ENCODE measurements around the gene TSPOAP1. TPM values are rescaled to one million over a fixed set of nuclear protein-coding genes. Genes with fewer than 3 reads are reported as not detected.
A peak's percentile ranks its signal among the peaks of the same experiment; 100 is the strongest.

Gene TSPOAP1, protein sequence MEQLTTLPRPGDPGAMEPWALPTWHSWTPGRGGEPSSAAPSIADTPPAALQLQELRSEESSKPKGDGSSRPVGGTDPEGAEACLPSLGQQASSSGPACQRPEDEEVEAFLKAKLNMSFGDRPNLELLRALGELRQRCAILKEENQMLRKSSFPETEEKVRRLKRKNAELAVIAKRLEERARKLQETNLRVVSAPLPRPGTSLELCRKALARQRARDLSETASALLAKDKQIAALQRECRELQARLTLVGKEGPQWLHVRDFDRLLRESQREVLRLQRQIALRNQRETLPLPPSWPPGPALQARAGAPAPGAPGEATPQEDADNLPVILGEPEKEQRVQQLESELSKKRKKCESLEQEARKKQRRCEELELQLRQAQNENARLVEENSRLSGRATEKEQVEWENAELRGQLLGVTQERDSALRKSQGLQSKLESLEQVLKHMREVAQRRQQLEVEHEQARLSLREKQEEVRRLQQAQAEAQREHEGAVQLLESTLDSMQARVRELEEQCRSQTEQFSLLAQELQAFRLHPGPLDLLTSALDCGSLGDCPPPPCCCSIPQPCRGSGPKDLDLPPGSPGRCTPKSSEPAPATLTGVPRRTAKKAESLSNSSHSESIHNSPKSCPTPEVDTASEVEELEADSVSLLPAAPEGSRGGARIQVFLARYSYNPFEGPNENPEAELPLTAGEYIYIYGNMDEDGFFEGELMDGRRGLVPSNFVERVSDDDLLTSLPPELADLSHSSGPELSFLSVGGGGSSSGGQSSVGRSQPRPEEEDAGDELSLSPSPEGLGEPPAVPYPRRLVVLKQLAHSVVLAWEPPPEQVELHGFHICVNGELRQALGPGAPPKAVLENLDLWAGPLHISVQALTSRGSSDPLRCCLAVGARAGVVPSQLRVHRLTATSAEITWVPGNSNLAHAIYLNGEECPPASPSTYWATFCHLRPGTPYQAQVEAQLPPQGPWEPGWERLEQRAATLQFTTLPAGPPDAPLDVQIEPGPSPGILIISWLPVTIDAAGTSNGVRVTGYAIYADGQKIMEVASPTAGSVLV (N-terminal part only)
- 10 to 100 TPM in 1 of 4 donors, 1 to 10 TPM in 3; 2.9 to 16.0 (median 3.3) TPM for total RNA-seq

DNA sequence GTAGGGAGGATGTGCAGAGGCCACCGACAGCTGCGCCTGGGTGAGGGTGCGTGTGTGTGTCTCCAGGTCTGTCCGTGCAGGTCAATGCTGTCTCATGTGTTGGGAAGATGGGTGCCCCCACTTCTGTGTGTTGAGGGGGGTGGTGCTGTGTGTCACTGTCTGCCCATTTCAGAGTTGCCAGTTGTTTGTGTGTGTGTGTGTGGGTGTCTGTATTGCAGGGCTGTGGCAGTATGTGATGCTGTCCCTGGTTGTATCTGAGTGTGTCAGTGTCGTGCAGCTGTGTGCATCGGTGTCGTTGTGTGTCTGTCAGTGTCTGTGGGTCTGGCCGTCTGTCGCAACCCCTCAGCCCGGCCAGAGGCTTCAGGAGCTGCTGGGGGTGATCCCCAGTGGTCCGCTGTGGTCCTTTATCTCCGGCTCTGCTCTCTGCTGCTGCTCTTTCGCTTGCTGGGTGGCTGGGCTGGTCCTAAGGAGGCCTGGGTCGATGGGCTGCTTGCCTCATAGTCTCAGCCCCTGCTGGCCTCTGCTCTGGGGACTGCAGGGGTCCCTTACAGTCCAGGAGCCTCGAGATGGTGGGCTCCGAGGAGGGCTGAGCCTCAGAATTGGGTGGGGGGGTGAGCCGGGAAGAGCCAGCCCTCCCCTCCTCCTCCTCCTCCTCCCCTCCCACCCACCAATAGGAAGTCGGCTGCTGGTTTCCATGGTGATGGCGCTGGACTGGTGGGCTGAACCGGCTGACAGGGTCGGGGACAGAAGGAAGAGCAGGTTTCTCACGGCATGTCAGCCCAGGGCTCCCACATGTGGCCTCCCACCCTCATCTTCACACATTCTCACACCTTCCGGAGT is at the start of gene TSPOAP1:
TSPOAP1 (minus strand) TSS at position 601 of the 840 bp plus-strand sequence. CDS start 875 bp downstream, outside the sequence.
- no peak for DNase-seq
- H3K36me3 ChIP-seq: no peaks in the 10 kb centered on the region
- no peak for TF ChIP-seq POLR2A (IDR thresholded peaks at IDR 0.05)
- TF ChIP-seq, protein P1, sequence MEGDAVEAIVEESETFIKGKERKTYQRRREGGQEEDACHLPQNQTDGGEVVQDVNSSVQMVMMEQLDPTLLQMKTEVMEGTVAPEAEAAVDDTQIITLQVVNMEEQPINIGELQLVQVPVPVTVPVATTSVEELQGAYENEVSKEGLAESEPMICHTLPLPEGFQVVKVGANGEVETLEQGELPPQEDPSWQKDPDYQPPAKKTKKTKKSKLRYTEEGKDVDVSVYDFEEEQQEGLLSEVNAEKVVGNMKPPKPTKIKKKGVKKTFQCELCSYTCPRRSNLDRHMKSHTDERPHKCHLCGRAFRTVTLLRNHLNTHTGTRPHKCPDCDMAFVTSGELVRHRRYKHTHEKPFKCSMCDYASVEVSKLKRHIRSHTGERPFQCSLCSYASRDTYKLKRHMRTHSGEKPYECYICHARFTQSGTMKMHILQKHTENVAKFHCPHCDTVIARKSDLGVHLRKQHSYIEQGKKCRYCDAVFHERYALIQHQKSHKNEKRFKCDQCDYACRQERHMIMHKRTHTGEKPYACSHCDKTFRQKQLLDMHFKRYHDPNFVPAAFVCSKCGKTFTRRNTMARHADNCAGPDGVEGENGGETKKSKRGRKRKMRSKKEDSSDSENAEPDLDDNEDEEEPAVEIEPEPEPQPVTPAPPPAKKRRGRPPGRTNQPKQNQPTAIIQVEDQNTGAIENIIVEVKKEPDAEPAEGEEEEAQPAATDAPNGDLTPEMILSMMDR (IDR thresholded peaks at IDR 0.05): no peak
- H3K4me1 ChIP-seq: peaks cover 5 to 35% (median 6%) of the 10 kb centered on the region in 3 donors
- peak within 1 kb of the TSS in 2 of 4 donors; percentile 28 to 42 for H3K27ac ChIP-seq
- whole genome bisulfite sequencing, 2 donors: 16 to 35% methylated on average over 8 to 12 of the region's 23 CpGs
- peaks cover 0 to 31% (median 0%) of the 10 kb centered on the region in 4 donors for H3K27me3 ChIP-seq
- intact Hi-C loops (cut with DNase I): no loop called here
- no peaks in the 10 kb centered on the region for H3K9me3 ChIP-seq
- H3K4me3 ChIP-seq: peak within 1 kb of the TSS in 2 of 4 donors; percentile 21 to 42

DNA sequence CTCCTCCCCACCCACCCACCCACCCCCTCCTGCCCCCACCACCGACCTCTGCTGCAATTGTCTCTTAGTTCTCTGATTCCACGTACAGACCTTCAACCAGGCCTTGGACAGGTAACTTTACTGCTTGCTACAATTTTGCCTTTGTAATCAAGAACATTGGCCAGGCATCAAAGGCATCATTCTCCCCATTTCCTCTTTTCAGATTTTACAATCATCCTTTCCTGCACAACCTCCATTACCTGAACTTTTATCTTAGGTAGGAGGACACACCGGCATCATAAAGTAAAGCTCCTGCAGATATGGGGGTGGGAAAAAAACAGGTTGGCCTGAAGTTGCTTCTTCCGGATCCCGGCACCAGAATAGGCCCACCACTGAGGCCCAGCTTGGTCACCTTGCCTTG is 49.1 kb upstream of the TSPOAP1 start:
- no peak for TF ChIP-seq POLR2A (IDR thresholded peaks at IDR 0.05)
- TF ChIP-seq, protein P1 (IDR thresholded peaks at IDR 0.05): no peak
- no peaks in the 10 kb centered on the region for H3K9me3 ChIP-seq
- no peak for DNase-seq
- H3K4me3 ChIP-seq: no peak overlapping the region
- WGBS, 2 donors: 83 to 88% methylated on average over 4 to 5 of the region's 5 CpGs
- peak overlapping the region in 3 of 4 donors; percentile 40 to 78 (median 59) for H3K27ac ChIP-seq
- H3K4me1 ChIP-seq: peaks cover 3 to 34% (median 4%) of the 10 kb centered on the region in 3 donors
- intact Hi-C loops (cut with DNase I): no loop called here
- peaks cover 0 to 3% (median 0%) of the 10 kb centered on the region in 3 donors for H3K36me3 ChIP-seq
- no peaks in the 10 kb centered on the region for H3K27me3 ChIP-seq

DNA sequence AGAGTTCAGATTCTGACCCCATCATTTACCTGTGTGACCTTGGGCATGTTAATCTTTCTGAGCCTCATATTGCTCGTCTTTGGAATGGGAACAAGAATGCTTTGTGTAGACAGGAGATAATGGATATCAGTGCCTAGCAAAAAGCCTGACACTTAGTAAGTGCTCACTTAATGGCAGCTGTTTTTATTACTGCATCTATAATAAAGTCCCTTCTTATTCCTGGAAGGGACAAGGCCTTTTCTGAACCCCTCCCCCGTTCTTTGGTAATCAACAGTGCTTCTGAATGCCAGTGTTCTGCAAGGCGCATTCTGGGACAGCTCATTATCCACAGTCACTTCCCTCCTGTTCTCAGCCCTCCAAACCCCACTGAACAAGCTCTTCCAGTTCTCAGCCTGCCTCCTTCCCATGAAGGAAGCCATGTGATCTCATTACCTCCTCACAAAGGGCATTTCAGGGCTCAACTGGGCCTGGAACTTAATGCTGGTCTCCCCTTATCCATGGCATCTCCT is 48.6 kb upstream of the TSPOAP1 start:
- Histone ChIP-seq H3K4me3 (no peak overlapping the region), H3K27me3 (no peaks in the 10 kb centered on the region), H3K27ac (peak overlapping the region in 3 of 4 donors; percentile 60 to 78 (median 65)), H3K4me1 (peaks cover 3 to 31% (median 4%) of the 10 kb centered on the region in 3 donors), H3K36me3 (peaks cover 0 to 9% (median 0%) of the 10 kb centered on the region in 3 donors), H3K9me3 (no peaks in the 10 kb centered on the region)
- no peak for TF ChIP-seq POLR2A (IDR thresholded peaks at IDR 0.05)
- TF ChIP-seq, protein P1 (IDR thresholded peaks at IDR 0.05): no peak
- 57 to 58% methylated on average over 2 to 3 of the region's 3 CpGs for WGBS, 2 donors
- DNase-seq: no peak
- intact Hi-C loops (cut with DNase I): no loop called here

DNA sequence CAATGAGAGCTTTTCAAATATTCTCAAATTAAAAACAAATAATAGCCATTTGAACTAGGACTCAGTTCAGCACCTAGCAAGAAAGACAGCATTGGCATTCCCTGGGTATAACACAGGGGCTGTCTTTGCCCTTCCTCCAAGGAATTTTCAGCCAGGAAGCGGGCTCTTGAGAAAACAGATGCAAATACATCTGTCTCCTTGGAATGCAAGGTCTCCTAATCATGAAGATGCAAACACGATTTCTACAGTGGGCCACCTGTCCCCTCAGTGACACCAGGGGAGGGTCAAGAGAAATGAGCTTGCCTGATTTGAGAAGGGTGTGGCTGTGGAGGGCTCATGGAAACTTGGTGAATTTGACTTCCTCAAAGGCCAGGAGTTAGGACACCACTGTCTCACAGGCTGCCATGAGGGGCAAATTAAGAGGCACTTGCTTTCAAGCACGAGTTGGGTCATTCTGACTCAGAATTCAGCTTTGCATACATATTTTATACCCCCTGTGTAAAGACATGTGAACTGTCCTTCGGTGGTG is 47.9 kb upstream of the TSPOAP1 start:
- DNase-seq: no peak
- TF ChIP-seq POLR2A (IDR thresholded peaks at IDR 0.05): no peak
- TF ChIP-seq, protein P1 (IDR thresholded peaks at IDR 0.05): no peak
- Histone ChIP-seq H3K4me3 (no peak overlapping the region), H3K36me3 (peaks cover 0 to 10% (median 0%) of the 10 kb centered on the region in 3 donors), H3K27me3 (no peaks in the 10 kb centered on the region), H3K4me1 (peaks cover 3 to 32% (median 4%) of the 10 kb centered on the region in 3 donors), H3K27ac (peak overlapping the region in 3 of 4 donors; percentile 60 to 78 (median 65)), H3K9me3 (no peaks in the 10 kb centered on the region)
- 64 to 72% methylated on average over 4 of the region's 4 CpGs for whole genome bisulfite sequencing, 2 donors
- intact Hi-C loops (cut with DNase I): no loop called here
